ENCODE data around the gene CACNA1C. TPM values are rescaled to one million over a fixed set of nuclear protein-coding genes. Genes with fewer than 3 reads are reported as not detected.
"Not testable (repeated sequence)": the region's sequence is repeated elsewhere in the genome, so short reads cannot be mapped to it uniquely, and the experiment has no call there.

CACNA1C gene
- total and polyA plus RNA-seq, 5 donors from 2014 or later = 0.02 to 0.14 (median 0.10) TPM

GRCh38 chr12:2097617-2098016 lies 44.8 kb downstream of the CACNA1C start:
- Histone ChIP-seq H3K9me3 (ENCODE audit: control insufficient read depth in 2 of 2, low read length in 2 of 2) (no peaks in the 10 kb centered on the region), H3K27me3 (ENCODE audit: control insufficient read depth, insufficient read depth, low read length) (no peaks in the 10 kb centered on the region), H3K36me3 (ENCODE audit: control insufficient read depth, insufficient read depth, low read length) (no peaks in the 10 kb centered on the region), H3K4me1 (ENCODE audit: control insufficient read depth, insufficient read depth, low read length, poor library complexity, severe bottlenecking) (no peaks in the 10 kb centered on the region), H3K27ac (ENCODE audit: insufficient read depth, low read length, poor library complexity, severe bottlenecking) (no peak overlapping the region), H3K4me3 (ENCODE audit: low read depth, low read length) (no peak overlapping the region)
- Mint-ChIP-seq H3K9me3 (peaks cover 0 to under 1% (median 0%) of the 10 kb centered on the region in 7 donors), H3K27me3 (peaks cover 5% of the 10 kb centered on the region), H3K4me3 (no peak overlapping the region), H3K4me1 (peaks cover 0 to 3% (median 0%) of the 10 kb centered on the region in 4 donors), H3K27ac (no peak overlapping the region), H3K36me3 (no peaks in the 10 kb centered on the region)
- no peak for ATAC-seq (ENCODE audit: low read depth in 2 of 2)
- no peak for DNase-seq

GRCh38 chr12:2098852-2099251 lies 46.1 kb downstream of the CACNA1C start:
- peaks cover 10% of the 10 kb centered on the region for H3K27me3 Mint-ChIP-seq
- ATAC-seq (ENCODE audit: low read depth in 2 of 2) (no peak), DNase-seq (no peak)
- H3K36me3 ChIP-seq (ENCODE audit: control insufficient read depth, insufficient read depth, low read length) = no peaks in the 10 kb centered on the region
- H3K27ac ChIP-seq (ENCODE audit: insufficient read depth, low read length, poor library complexity, severe bottlenecking) = no peak overlapping the region
- H3K4me3 ChIP-seq (ENCODE audit: low read depth, low read length) = no peak overlapping the region
- H3K4me3 Mint-ChIP-seq = no peak overlapping the region
- peaks cover 0 to 3% (median 0%) of the 10 kb centered on the region in 4 donors for H3K4me1 Mint-ChIP-seq
- H3K36me3 Mint-ChIP-seq = no peaks in the 10 kb centered on the region
- no peaks in the 10 kb centered on the region for H3K27me3 ChIP-seq (ENCODE audit: control insufficient read depth, insufficient read depth, low read length)
- H3K27ac Mint-ChIP-seq = no peak overlapping the region
- H3K9me3 ChIP-seq (ENCODE audit: control insufficient read depth in 2 of 2, low read length in 2 of 2) = no peaks in the 10 kb centered on the region
- H3K9me3 Mint-ChIP-seq = peaks cover 0 to 3% (median 0%) of the 10 kb centered on the region in 7 donors
- no peaks in the 10 kb centered on the region for H3K4me1 ChIP-seq (ENCODE audit: control insufficient read depth, insufficient read depth, low read length, poor library complexity, severe bottlenecking)

- Mint-ChIP-seq H3K4me3 (no peak overlapping the region), H3K4me1 (peaks cover 0 to 3% (median 0%) of the 10 kb centered on the region in 4 donors)
Measured at GRCh38 chr12:2099595-2099994, 46.8 kb downstream of the CACNA1C start.

GRCh38 chr12:2101359-2101758 lies 48.6 kb downstream of the CACNA1C start:
- no peak overlapping the region for H3K4me3 Mint-ChIP-seq
- peaks cover 10% of the 10 kb centered on the region for H3K27me3 Mint-ChIP-seq
- peaks cover 0 to 3% (median 1%) of the 10 kb centered on the region in 7 donors for H3K9me3 Mint-ChIP-seq

More at GRCh38 chr12:2099595-2099994, 46.8 kb downstream of the CACNA1C start:
- H3K36me3 ChIP-seq (ENCODE audit: control insufficient read depth, insufficient read depth, low read length) = no peaks in the 10 kb centered on the region
- ATAC-seq (ENCODE audit: low read depth in 2 of 2) (no peak), DNase-seq (no peak)
- no peak overlapping the region for H3K27ac Mint-ChIP-seq
- no peak overlapping the region for H3K4me3 ChIP-seq (ENCODE audit: low read depth, low read length)
- H3K27ac ChIP-seq (ENCODE audit: insufficient read depth, low read length, poor library complexity, severe bottlenecking) = no peak overlapping the region
- no peaks in the 10 kb centered on the region for H3K27me3 ChIP-seq (ENCODE audit: control insufficient read depth, insufficient read depth, low read length)
- no peaks in the 10 kb centered on the region for H3K36me3 Mint-ChIP-seq
- H3K27me3 Mint-ChIP-seq = peaks cover 10% of the 10 kb centered on the region
- no peaks in the 10 kb centered on the region for H3K9me3 ChIP-seq (ENCODE audit: control insufficient read depth in 2 of 2, low read length in 2 of 2)
- H3K4me1 ChIP-seq (ENCODE audit: control insufficient read depth, insufficient read depth, low read length, poor library complexity, severe bottlenecking) = no peaks in the 10 kb centered on the region
- peaks cover 0 to 3% (median 0%) of the 10 kb centered on the region in 7 donors for H3K9me3 Mint-ChIP-seq

GRCh38 chr12:2101771-2102170 lies 49.0 kb downstream of the CACNA1C start:
- no peak for DNase-seq
- no peaks in the 10 kb centered on the region for H3K9me3 ChIP-seq (ENCODE audit: control insufficient read depth in 2 of 2, low read length in 2 of 2)
- no peaks in the 10 kb centered on the region for H3K4me1 ChIP-seq (ENCODE audit: control insufficient read depth, insufficient read depth, low read length, poor library complexity, severe bottlenecking)
- no peak overlapping the region for H3K4me3 ChIP-seq (ENCODE audit: low read depth, low read length)
- Mint-ChIP-seq H3K9me3 (peaks cover 0 to 3% (median 1%) of the 10 kb centered on the region in 7 donors), H3K36me3 (no peaks in the 10 kb centered on the region), H3K4me3 (no peak overlapping the region), H3K27me3 (peaks cover 10% of the 10 kb centered on the region), H3K4me1 (no peaks in the 10 kb centered on the region), H3K27ac (no peak overlapping the region)
- no peaks in the 10 kb centered on the region for H3K36me3 ChIP-seq (ENCODE audit: control insufficient read depth, insufficient read depth, low read length)
- H3K27ac ChIP-seq (ENCODE audit: insufficient read depth, low read length, poor library complexity, severe bottlenecking) = no peak overlapping the region
- no peaks in the 10 kb centered on the region for H3K27me3 ChIP-seq (ENCODE audit: control insufficient read depth, insufficient read depth, low read length)
- no peak for ATAC-seq (ENCODE audit: low read depth in 2 of 2)

More at GRCh38 chr12:2101359-2101758, 48.6 kb downstream of the CACNA1C start:
- Mint-ChIP-seq H3K36me3 (no peaks in the 10 kb centered on the region), H3K4me1 (no peaks in the 10 kb centered on the region), H3K27ac (no peak overlapping the region)
- no peaks in the 10 kb centered on the region for H3K4me1 ChIP-seq (ENCODE audit: control insufficient read depth, insufficient read depth, low read length, poor library complexity, severe bottlenecking)
- no peak for ATAC-seq (ENCODE audit: low read depth in 2 of 2)
- no peaks in the 10 kb centered on the region for H3K36me3 ChIP-seq (ENCODE audit: control insufficient read depth, insufficient read depth, low read length)
- no peaks in the 10 kb centered on the region for H3K9me3 ChIP-seq (ENCODE audit: control insufficient read depth in 2 of 2, low read length in 2 of 2)
- no peaks in the 10 kb centered on the region for H3K27me3 ChIP-seq (ENCODE audit: control insufficient read depth, insufficient read depth, low read length)
- no peak for DNase-seq
- no peak overlapping the region for H3K27ac ChIP-seq (ENCODE audit: insufficient read depth, low read length, poor library complexity, severe bottlenecking)
- H3K4me3 ChIP-seq (ENCODE audit: low read depth, low read length) = no peak overlapping the region

GRCh38 chr12:2102736-2103135 lies 49.9 kb downstream of the CACNA1C start:
- not testable (repeated sequence) for ATAC-seq (ENCODE audit: low read depth in 2 of 2); H3K9me3 ChIP-seq (ENCODE audit: control insufficient read depth in 2 of 2, low read length in 2 of 2); H3K27ac Mint-ChIP-seq; DNase-seq; H3K27ac ChIP-seq (ENCODE audit: insufficient read depth, low read length, poor library complexity, severe bottlenecking); H3K4me1 ChIP-seq (ENCODE audit: control insufficient read depth, insufficient read depth, low read length, poor library complexity, severe bottlenecking); H3K27me3 ChIP-seq (ENCODE audit: control insufficient read depth, insufficient read depth, low read length); H3K36me3 ChIP-seq (ENCODE audit: control insufficient read depth, insufficient read depth, low read length); H3K4me3 Mint-ChIP-seq; H3K27me3 Mint-ChIP-seq; H3K4me1 Mint-ChIP-seq; H3K9me3 Mint-ChIP-seq; H3K4me3 ChIP-seq (ENCODE audit: low read depth, low read length); H3K36me3 Mint-ChIP-seq

- H3K27me3 ChIP-seq (ENCODE audit: control insufficient read depth, insufficient read depth, low read length); H3K4me3 Mint-ChIP-seq; ATAC-seq (ENCODE audit: low read depth in 2 of 2); H3K36me3 Mint-ChIP-seq; H3K9me3 Mint-ChIP-seq; H3K4me1 ChIP-seq (ENCODE audit: control insufficient read depth, insufficient read depth, low read length, poor library complexity, severe bottlenecking); H3K27me3 Mint-ChIP-seq; DNase-seq; H3K36me3 ChIP-seq (ENCODE audit: control insufficient read depth, insufficient read depth, low read length); H3K4me1 Mint-ChIP-seq; H3K4me3 ChIP-seq (ENCODE audit: low read depth, low read length); H3K27ac Mint-ChIP-seq; H3K27ac ChIP-seq (ENCODE audit: insufficient read depth, low read length, poor library complexity, severe bottlenecking); H3K9me3 ChIP-seq (ENCODE audit: control insufficient read depth in 2 of 2, low read length in 2 of 2): not testable (repeated sequence)
Measured at GRCh38 chr12:2105387-2105786, 52.6 kb downstream of the CACNA1C start.

- Mint-ChIP-seq H3K4me1 (no peaks in the 10 kb centered on the region), H3K27ac (peak overlapping the region in 1 of 3 donors; percentile 63), H3K27me3 (peaks cover under 1% of the 10 kb centered on the region), H3K9me3 (peaks cover 0 to 3% (median 0%) of the 10 kb centered on the region in 7 donors), H3K36me3 (no peaks in the 10 kb centered on the region), H3K4me3 (no peak overlapping the region)
- Histone ChIP-seq H3K27ac (ENCODE audit: insufficient read depth, low read length, poor library complexity, severe bottlenecking) (no peak overlapping the region), H3K9me3 (ENCODE audit: control insufficient read depth in 2 of 2, low read length in 2 of 2) (no peaks in the 10 kb centered on the region), H3K36me3 (ENCODE audit: control insufficient read depth, insufficient read depth, low read length) (no peaks in the 10 kb centered on the region), H3K4me3 (ENCODE audit: low read depth, low read length) (no peak overlapping the region), H3K27me3 (ENCODE audit: control insufficient read depth, insufficient read depth, low read length) (no peaks in the 10 kb centered on the region), H3K4me1 (ENCODE audit: control insufficient read depth, insufficient read depth, low read length, poor library complexity, severe bottlenecking) (no peaks in the 10 kb centered on the region)
- DNase-seq (no peak), ATAC-seq (ENCODE audit: low read depth in 2 of 2) (no peak)
Measured at GRCh38 chr12:2108166-2108565, 55.4 kb downstream of the CACNA1C start.
